Measurements from ENCODE around the gene PNPLA6. TPM values are rescaled to one million over a fixed set of nuclear protein-coding genes. Genes with fewer than 3 reads are reported as not detected.

PNPLA6 gene
- total RNA-seq, 2 experiments from 2014 or later, result 62.0 to 70.9 TPM

DNA sequence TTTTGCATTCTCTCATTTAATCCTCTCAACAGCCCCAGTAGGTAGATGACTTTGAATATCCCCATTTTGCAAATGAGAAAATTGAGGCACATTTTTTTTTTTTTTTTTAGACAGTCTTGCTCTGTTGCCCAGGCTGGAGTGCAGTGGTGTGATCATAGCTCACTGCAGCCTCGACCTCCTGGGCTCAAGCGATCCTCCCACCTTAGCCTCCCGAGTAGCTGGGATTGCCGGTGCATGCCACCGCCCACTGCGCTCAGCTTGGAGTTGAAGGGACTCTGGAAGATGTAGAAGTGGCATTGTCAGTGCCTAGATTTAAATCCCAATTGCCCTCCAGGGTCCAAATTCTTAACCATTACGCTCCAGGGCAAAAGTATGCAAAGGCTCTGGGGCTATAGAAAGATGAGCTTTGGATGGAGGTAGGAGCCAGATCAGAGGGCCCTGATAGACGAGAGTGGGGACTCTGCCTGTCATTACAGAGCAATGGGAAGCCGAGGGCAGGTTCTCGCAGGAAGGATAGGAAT is 13.9 kb upstream of the PNPLA6 start:
- ATAC-seq (ENCODE audit: poor library complexity), result no peak

DNA sequence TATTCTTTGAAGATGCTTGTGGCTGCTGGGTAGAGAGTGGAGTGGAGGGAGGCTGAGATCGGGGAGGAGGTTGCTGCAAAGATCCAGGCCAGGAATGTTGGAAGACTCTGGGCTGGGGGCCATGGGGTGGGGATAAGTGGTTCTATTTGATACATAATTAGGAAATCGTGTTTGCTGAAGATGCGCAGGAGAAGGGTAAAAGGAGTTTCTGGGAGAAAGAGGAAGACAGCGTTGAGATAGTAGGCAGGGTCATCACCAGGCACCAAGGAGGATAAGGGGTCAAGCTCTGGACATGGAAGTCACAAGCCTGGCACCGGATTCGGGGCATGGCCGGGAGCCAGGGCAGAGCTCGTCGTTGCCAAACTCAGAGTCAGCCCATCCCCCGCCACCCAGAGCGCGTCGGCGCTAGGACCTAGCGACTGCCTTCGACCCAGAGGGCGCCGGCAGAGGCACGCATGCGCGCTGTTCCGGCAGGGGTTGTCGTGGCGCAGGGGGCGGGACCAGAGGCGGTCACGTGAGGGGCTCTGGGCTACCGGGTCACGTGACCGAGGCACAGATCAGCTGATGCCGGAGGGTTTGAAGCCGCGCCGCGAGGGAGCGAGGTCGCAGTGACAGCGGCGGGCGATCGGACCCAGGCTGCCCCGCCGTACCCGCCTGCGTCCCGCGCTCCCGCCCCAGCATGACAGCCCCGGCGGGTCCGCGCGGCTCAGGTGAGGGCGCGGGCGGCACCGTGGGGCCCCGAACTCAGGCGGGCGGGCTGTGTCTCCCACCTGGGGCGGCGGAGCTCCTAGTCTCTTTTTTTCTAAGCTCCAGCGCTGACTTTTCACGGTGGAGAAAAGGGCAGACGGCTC is 13.2 kb upstream of the PNPLA6 start, which contains the start of gene MCOLN1:
Gene MCOLN1 (plus strand): TSS at position 553 of the 851 bp plus-strand sequence. CDS start 127 bp downstream, at position 680.
- Histone ChIP-seq H3K27ac (ENCODE audit: low read depth in 1 of 2, low read length in 2 of 2) (no peak within 1 kb of the TSS), H3K36me3 (ENCODE audit: insufficient read depth, low read length) (peaks cover 5% of the 10 kb centered on the region), H3K27me3 (ENCODE audit: control insufficient read depth in 1 of 2, insufficient read depth in 2 of 2, low read length in 2 of 2) (peaks cover 0 to 4% of the 10 kb centered on the region in 2 experiments), H3K9me3 (ENCODE audit: control insufficient read depth in 1 of 2, insufficient read depth in 1 of 2, low read length in 2 of 2) (peaks cover 0 to 4% of the 10 kb centered on the region in 2 experiments), H3K4me1 (ENCODE audit: insufficient read depth, low read length) (peaks cover 19% of the 10 kb centered on the region), H3K4me3 (ENCODE audit: low read length) (peak within 1 kb of the TSS; percentile 72)
- intact Hi-C loops (cut with DNase I, micrococcal nuclease), result loop anchor here (1.0 to 2.0 kb wide), 2 partner anchors 12 to 33 kb away; partner anchors contain the start of gene PEX11G (in 1 of the 2)
- peak; percentile 99 to 100 (median 100) for DNase-seq
- peak; percentile 90 for ATAC-seq (ENCODE audit: poor library complexity)
- Mint-ChIP-seq H3K9me3 (no peaks in the 10 kb centered on the region), H3K27me3 (peaks cover 5% of the 10 kb centered on the region), H3K4me3 (peak within 1 kb of the TSS; percentile 97), H3K36me3 (ENCODE audit: low read depth) (peaks cover 7% of the 10 kb centered on the region), H3K4me1 (ENCODE audit: low read depth) (peaks cover 20% of the 10 kb centered on the region), H3K27ac (peak within 1 kb of the TSS; percentile 74)
- CTCF ChIA-PET, result interaction anchor here (1.1 to 2.5 kb wide), 3 partner anchors 11 to 46 kb away, joined by 3 to 7 read pairs (median 5); no protein-coding TSS in a partner anchor
- POLR2A ChIA-PET, result interaction anchor here (0.5 to 3.8 kb wide), 15 partner anchors 10 to 1150 kb away, joined by 3 to 50 read pairs (median 3); partner anchors contain the start of genes ALKBH7, PET100, PNPLA6 and SNAPC2
- TF ChIP-seq, protein P1, sequence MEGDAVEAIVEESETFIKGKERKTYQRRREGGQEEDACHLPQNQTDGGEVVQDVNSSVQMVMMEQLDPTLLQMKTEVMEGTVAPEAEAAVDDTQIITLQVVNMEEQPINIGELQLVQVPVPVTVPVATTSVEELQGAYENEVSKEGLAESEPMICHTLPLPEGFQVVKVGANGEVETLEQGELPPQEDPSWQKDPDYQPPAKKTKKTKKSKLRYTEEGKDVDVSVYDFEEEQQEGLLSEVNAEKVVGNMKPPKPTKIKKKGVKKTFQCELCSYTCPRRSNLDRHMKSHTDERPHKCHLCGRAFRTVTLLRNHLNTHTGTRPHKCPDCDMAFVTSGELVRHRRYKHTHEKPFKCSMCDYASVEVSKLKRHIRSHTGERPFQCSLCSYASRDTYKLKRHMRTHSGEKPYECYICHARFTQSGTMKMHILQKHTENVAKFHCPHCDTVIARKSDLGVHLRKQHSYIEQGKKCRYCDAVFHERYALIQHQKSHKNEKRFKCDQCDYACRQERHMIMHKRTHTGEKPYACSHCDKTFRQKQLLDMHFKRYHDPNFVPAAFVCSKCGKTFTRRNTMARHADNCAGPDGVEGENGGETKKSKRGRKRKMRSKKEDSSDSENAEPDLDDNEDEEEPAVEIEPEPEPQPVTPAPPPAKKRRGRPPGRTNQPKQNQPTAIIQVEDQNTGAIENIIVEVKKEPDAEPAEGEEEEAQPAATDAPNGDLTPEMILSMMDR (IDR thresholded peaks at IDR 0.05), result no peak

More for the DNA sequence above, 13.9 kb upstream of the PNPLA6 start:
- Histone ChIP-seq H3K4me1 (ENCODE audit: insufficient read depth, low read length) (peaks cover 24% of the 10 kb centered on the region), H3K36me3 (ENCODE audit: insufficient read depth, low read length) (peaks cover 5% of the 10 kb centered on the region), H3K9me3 (ENCODE audit: control insufficient read depth in 1 of 2, insufficient read depth in 1 of 2, low read length in 2 of 2) (peaks cover 0 to 4% of the 10 kb centered on the region in 2 experiments), H3K4me3 (ENCODE audit: low read length) (peak overlapping the region; percentile 49), H3K27ac (ENCODE audit: low read depth in 1 of 2, low read length in 2 of 2) (no peak overlapping the region), H3K27me3 (ENCODE audit: control insufficient read depth in 1 of 2, insufficient read depth in 2 of 2, low read length in 2 of 2) (peaks cover 2 to 10% of the 10 kb centered on the region in 2 experiments)
- ChIA-PET CTCF (interaction anchor here (1.1 to 2.5 kb wide), 2 partner anchors 11 to 47 kb away, joined by 3 to 7 read pairs; no protein-coding TSS in a partner anchor), POLR2A (interaction anchor here (0.5 to 3.8 kb wide), 7 partner anchors 9 to 1149 kb away, joined by 3 to 50 read pairs (median 4); partner anchors contain the start of genes ALKBH7 and PNPLA6)
- Mint-ChIP-seq H3K36me3 (ENCODE audit: low read depth) (peaks cover 7% of the 10 kb centered on the region), H3K4me3 (peak overlapping the region; percentile 97), H3K27ac (peak overlapping the region; percentile 74), H3K4me1 (ENCODE audit: low read depth) (peaks cover 27% of the 10 kb centered on the region), H3K27me3 (peaks cover 12% of the 10 kb centered on the region), H3K9me3 (no peaks in the 10 kb centered on the region)
- TF ChIP-seq, protein P1 (IDR thresholded peaks at IDR 0.05), result no peak
- intact Hi-C loops (cut with DNase I, micrococcal nuclease), result loop anchor here (1.0 to 2.0 kb wide), 2 partner anchors 13 to 33 kb away; partner anchors contain the start of gene PEX11G (in 1 of the 2)
- DNase-seq, result peak in 1 of 14 experiments; percentile 14
